NCI-H146 treated with DMSO at 0.1 percent for 48 hours (cell line): ENCODE data around the gene VWA7.

Source experiments
- DNase-seq: peaks from one replicate; lab custom pipeline; 2025; ENCODE audit not compliant: unreplicated experiment; lab: John Stamatoyannopoulos, UW

Gene VWA7

DNA sequence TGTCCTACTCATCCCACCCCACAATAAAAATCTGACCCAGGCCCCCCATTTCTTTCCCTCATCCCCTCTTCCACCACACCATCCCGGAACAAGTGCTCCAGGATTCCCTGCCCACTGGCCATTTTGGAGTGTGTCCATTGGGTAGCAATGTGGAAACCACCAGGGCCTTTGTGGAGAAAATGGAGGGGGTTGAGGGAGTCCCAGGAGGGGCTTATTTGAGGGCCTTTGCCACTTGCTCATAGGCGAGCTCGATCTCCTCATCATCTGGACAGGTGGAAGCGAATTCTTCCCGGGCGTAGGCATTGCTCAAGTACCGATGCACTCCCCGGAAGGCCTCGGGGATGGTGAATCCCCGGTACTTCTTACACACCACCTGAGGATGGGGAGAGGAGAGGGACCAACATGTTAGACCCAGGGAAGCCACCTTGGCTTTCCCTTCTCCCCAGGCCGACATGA lies 46.5 kb downstream of the VWA7 start:
- DNase-seq = no peak

GRCh38 chr6:31729979-31730630 lies 47.0 kb downstream of the VWA7 start:
- no peak for DNase-seq

GRCh38 chr6:31729515-31729978 lies 47.6 kb downstream of the VWA7 start:
- DNase-seq = no peak

GRCh38 chr6:31728767-31729514 lies 48.2 kb downstream of the VWA7 start, which contains the start of gene DDAH2:
DDAH2 (minus strand) TSS chr6:31729299; CDS start chr6:31729161, 138 bp downstream.
- no peak for DNase-seq

DNA sequence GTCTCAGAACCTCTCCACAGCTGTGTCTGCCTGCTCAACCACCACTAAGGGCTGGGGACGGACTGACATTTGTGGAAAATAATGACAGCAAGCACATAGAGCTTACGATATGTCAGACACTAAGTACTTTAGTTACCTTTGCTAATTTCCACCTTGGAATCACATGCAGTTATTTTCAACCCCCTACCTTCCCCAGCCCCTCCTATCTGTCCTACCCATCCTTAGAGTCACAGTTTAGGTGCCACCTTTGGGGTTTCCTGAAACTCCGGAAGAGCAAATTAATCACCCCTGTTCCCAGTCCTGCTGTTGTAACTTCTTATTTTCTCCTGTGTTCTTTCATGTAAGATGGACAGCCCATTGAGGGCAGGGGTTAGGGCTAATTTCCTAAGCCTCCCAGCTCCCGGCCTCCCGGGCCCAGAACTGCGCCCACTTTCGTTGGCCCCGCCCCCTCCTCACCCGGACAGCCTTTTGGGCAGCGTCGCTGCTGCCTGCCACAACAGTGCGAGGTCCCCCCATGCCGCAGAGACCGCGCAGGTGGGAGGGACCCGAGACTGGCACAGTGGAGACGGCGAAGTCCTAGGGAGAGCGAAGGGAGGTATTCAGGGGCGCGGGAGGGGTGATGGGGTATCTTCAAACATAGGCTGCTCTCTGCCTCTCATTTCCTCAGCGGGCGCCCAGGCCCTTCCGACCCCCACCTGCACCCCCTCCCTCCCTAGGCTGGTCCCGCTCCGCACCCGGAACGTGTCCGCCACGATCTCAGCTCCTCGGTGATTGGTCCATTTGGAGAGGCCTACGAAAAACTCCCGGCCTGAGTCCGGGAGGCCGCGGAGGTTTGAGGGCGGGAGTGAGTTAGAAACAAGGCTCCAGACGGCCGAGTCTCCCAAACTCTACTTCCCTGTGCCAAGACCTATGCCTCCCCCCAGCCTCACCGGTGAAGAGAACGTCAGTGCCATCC lies 49.1 kb downstream of the VWA7 start:
- no peak for DNase-seq

DNA sequence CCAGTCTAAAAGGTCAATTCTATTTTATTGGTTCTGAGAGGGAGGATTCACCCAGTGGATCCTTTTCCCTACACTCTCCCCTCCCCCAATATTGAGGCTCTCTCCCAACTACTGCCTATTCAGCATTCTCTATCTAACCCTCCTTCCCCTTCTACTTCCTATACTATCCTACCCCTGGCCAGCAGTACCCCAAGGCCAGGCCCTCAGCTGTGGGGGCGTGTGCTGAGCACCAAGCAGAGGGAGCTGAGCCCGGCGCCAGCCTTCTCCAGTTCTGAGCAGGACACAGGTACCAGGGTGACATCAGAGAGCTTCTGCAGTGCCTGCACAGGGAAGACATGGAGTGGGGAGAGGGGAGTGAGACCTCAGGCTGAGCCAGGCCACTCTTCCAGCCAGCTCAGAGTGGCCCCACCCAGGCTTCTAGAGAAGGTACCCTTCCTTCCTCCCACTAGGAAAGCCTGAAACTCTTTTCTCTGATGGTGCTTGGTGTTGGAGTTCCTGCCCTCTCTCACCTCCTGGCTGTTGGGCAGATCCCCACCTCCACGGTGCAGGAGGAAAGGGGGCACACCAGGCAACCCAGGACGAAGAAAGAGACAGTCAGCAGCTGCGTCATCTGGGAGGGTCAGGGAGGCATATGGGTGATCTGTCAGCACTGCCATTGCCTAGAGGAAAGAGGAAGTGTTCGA lies 50.0 kb downstream of the VWA7 start:
- DNase-seq = no peak

- no peak for DNase-seq
Measured at GRCh38 chr6:31725502-31726350, 51.4 kb downstream of the VWA7 start.

DNA sequence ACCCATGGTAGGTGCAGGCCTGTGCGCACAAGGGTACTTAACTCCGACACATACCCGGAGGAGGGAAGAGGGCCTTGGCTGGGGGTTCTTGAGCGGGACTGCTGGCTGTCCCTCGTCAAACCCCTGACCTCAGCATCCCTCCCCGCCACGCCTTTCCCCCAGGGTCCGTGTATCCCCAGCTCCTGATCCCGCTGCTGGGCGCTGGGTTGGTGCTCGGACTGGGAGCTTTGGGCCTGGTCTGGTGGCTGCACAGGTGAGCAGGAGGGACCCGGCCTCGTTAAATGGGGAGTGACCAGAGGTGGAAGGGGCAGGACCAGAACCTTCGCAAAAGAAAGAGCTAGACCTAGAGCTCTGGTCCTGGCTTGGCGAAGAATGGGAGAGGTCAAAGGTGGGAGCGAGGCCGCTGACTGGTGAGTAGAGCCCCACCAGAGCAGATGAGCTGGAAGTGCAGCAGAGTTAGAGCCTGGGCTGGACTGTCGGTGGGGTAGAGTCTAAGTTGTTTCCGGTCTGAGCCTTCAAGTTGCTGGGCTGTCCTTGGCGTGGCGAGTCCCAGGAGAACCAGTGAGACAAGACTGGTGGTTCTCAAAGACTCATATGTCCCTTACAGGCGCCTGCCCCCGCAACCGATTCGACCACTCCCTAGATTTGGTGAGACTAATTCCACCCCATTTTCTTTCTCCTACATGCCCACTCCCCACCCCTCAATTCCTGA lies 53.0 kb downstream of the VWA7 start:
- DNase-seq = no peak

- DNase-seq = no peak
Measured at GRCh38 chr6:31723245-31723979, 53.7 kb downstream of the VWA7 start, which contains the start of gene MPIG6B. MPIG6B (plus strand) TSS chr6:31723373; CDS start chr6:31723384, 11 bp downstream.

GRCh38 chr6:31722173-31722572 lies 55.0 kb downstream of the VWA7 start:
- no peak for DNase-seq

- DNase-seq = no peak
Measured at GRCh38 chr6:31721351-31722020, 55.6 kb downstream of the VWA7 start, which contains the start of gene LY6G6C. LY6G6C (minus strand) TSS chr6:31721746; CDS start chr6:31721679, 67 bp downstream.

- DNase-seq = no peak
Measured at GRCh38 chr6:31720196-31720770, 56.8 kb downstream of the VWA7 start.

- no peak for DNase-seq
Measured at GRCh38 chr6:31719001-31719400, 58.1 kb downstream of the VWA7 start.

GRCh38 chr6:31718265-31718664 lies 58.9 kb downstream of the VWA7 start:
- DNase-seq = no peak

DNA sequence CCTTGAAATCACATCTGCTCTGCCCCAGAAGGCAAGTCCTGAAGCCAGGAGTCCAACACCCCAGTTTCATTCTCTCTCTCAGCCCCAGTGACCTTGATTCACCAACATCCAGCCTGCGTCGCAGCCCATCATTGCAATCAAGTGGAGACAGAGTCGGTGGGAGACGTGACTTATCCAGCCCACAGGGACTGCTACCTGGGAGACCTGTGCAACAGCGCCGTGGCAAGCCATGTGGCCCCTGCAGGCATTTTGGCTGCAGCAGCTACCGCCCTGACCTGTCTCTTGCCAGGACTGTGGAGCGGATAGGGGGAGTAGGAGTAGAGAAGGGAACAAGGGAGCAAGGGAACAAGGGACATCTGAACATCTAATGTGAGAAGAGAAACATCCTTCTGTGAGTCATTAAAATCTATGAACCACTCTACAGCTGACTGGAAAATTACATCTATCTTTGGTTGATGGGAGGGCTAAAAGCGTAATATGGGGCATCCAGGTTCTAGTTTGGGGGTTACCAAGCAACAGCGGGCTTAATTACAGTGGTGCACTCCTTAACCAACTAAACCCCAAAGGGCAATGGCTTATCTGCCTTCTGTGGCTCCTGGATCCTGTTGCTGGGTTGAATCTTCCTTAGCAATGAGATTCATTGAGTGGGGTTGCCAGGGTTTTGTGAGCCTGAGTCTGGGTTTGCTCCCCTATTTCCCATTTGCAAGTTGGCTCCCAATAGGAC lies 59.5 kb downstream of the VWA7 start:
- DNase-seq = no peak
